NT2/D1 (cell line): ENCODE data around the gene THBS3.
"Not testable (repeated sequence)": the region's sequence is repeated elsewhere in the genome, so short reads cannot be mapped to it uniquely, and the experiment has no call there.

Experiments used
- SUZ12 ChIP-seq: IDR thresholded peaks from 2 replicates; pipeline ENCODE4 v1.6.1; 2011; ENCODE audit not compliant: insufficient read length, insufficient read depth; ENCODE audit errors: extremely low read depth
- YY1 ChIP-seq: IDR thresholded peaks from 2 replicates; pipeline ENCODE4 v1.6.1; 2011; ENCODE audit not compliant: insufficient read length, insufficient read depth
- ZNF274 ChIP-seq: IDR thresholded peaks from 2 replicates; pipeline ENCODE4 v1.6.1; 2011; ENCODE audit warnings: mild to moderate bottlenecking, low read depth, low read length

DNA sequence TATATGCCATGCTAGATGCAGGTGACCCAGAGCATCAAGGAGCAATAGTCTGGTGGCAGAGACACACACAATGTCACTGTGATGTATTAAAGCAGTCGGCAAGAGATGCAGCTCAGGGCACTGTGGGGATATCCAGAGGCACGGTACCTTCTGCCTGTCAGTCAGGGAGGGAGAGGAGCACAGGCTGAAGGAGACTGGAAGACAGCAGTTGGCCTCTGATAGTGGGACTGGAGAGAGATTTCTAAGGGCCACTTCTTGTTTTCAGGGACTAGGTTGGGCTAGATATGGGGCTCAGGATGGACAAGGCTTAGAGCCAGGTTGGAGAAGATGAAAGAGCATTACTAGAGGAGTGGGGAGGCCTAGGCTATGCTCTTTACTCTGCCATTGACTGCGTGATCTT, 23.6 kb upstream of the THBS3 start:
- TF ChIP-seq ZNF274, YY1, SUZ12: not testable (repeated sequence)
